Right lung (tissue), 5 donors: Measurements from ENCODE around the gene ZDHHC18. TPM values are rescaled to one million over a fixed set of nuclear protein-coding genes. Genes with fewer than 3 reads are reported as not detected.
"Not testable (repeated sequence)": the region's sequence is repeated elsewhere in the genome, so short reads cannot be mapped to it uniquely, and the experiment has no call there.

ENCODE experiments used
- DNase-seq, 2 donors: peaks; one replicate each; pipeline ENCODE4 v3.0.0-alpha.2; 2013
- polyA plus RNA-seq, 5 donors: library from polyadenylated mRNA; unstranded; fragments of 120-200 nt; gene quantifications; one replicate each; pipeline versions ENCODE4 v1.2.1 to v1.2.3, GENCODE V29; 2013; ENCODE audit warnings: inconsistent platforms in 1 of 5, low replicate concordance in 1 of 5; ENCODE audit not compliant: insufficient read length in 5 of 5, insufficient read depth in 1 of 5

The ZDHHC18 gene
- polyA plus RNA-seq, 5 donors = 19.9 to 26.7 (median 23.2) TPM

- DNase-seq = no peak
These were observed 5.2 kb downstream of the ZDHHC18 start for GRCh38 chr1:26831546-26832248.

- no peak for DNase-seq
These were observed 5.9 kb downstream of the ZDHHC18 start for GRCh38 chr1:26832249-26832960.

DNA sequence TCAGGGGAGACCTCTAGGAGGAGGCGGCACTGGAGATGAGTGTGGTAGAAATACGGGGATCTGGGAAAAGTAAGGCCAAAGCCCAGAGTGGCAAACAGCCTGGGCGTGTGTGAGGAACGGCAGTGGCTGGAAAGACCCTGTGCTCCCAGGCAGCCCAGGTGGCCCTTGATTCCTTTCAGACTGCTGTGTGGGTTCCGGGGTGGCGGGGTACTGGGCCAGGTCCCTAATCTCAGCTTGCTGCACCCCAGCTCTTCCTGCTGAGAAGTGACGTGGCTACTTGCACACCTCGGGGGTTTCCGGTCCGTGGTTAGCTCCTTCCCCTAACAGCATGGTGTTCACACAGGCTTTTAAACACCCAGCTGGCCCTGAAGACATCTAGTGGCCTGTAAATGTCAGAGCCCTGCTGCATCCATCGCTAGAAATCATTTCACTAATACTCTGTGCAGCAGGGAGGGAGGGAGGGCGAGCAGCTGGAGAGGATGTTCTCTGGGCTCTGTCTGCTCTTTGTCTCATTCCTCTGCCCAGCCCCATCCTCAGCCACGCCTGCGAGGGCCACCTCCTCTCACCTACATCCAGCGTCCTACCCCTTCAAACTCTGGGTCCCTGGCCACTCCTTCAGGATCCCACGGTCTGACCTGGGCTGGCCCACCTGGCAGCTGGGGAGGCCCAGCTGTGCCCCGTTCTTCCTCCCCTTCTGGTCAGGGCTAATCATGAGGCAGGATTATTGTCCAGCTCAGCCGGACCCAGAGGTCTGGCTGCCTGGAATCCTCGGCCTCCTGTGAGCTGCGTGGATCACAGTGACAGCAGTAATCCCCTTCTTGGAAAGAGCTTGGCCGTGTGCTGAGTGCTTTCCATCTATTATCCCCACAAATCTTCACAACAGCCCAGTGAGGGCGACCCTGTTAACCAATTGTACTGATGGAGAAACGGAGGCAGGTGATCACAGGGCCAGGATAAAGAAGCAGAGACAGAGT, 7.2 kb downstream of the ZDHHC18 start:
- DNase-seq = no peak

DNA sequence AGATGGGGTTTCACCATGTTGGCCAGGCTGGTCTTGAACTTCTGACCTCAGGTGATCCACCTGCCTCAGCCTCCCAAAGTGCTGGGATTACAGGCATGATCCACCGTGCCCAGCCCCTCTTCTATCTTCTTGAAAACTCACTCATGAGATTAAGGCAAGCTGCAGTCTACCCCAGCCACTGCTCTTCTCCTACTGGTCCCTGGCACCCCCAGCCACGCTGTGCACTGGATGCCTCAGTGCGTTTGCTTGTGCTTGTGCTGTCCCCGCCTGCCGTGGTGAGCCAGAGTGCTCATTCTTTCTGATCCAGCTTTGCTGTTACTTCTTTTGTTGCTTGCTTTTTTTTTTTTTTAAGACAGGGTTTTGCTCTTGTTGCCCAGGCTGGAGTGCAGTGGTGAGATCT, 11.2 kb downstream of the ZDHHC18 start:
- DNase-seq = not testable (repeated sequence)

- DNase-seq = no peak
These were observed 12.2 kb downstream of the ZDHHC18 start for GRCh38 chr1:26838474-26839338.

- DNase-seq = no peak
These were observed 12.8 kb downstream of the ZDHHC18 start for GRCh38 chr1:26839339-26839722.

DNA sequence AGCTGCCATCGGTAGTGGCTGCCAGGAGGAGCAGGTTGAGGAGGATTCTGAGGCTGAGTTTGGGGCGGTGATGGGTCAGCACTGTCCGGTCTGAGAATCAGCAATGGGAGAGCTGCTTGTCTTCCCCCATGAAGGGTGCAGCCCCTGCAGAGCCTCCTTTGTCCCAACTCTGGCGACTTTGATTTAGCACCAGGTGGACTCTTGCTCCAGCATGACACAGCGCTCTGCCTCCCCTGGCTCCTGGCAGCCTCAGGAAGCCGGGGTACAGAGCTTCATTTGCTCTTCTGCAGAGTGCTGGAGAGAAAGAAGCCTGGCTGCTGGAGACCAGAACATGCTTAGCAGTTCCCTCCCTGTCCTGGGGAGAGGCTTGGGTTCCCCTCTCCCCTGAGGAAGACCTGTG, 13.3 kb downstream of the ZDHHC18 start:
- no peak for DNase-seq

- DNase-seq = no peak
These were observed 18.1 kb downstream of the ZDHHC18 start for GRCh38 chr1:26844424-26845196.

DNA sequence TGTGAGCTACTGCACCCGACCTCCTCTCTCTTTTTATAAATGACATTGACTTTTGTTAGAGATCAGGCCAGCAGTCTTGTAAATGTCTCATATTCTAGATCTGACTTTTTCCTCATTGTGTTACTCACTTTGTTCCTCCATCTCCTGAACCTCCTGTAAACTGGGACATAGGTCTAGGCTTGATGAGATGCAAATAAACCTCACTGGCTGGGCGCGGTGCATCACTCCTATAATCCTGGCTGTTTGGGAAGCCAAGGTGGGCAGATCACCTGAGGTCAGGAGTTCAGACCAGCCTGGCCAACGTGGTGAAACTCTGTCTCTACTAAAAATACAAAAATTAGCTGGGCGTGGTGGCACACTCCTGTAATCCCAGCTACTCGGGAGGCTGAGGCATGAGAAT, 21.3 kb downstream of the ZDHHC18 start:
- DNase-seq = not testable (repeated sequence)

DNA sequence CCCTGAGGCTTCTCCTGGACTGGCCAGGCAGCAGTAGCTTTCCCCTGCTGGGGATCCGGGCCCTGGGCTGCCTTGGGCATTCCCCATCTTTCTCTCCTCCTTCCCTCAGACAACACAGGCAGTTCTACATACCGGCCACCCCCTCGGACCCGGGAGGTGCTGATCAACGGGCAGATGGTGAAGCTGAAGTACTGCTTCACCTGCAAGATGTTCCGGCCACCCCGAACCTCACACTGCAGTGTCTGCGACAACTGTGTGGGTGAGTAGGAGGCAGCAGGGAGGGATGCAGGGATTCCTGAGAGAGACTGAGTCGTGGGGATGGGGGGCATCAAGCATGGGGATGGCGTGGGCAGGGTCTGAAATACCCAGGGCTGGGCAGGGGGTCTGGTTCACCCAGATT, 22.0 kb downstream of the ZDHHC18 start:
- DNase-seq = no peak

- DNase-seq = peak in 1 of 2 donors; percentile 56
These were observed 22.7 kb downstream of the ZDHHC18 start for GRCh38 chr1:26848941-26849774.

DNA sequence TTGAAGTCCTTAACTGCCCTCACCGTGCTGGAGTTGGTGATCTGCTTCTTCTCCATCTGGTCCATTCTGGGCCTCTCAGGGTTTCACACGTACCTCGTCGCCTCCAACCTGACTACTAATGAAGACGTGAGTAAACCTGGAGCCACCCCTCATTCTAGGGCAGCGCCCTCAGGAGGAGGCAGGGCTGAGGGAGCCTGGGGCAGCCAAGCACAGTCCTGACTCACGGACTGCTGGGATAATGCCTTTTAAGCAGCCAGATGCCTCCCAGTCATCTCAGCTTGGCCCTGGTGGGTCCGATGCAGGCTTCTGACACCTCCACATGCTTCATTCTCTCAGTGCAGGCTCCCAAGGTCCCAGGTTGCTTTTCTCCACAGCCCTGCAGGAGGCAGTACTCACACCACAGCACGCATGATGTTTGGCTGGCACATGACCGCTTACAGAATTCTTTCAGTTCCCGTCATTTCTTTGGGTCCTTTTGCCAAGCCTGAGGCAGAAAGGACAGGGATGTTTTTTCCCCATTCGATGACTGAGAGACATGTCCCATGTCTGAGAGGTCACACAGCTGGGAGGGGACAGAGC, 24.7 kb downstream of the ZDHHC18 start:
- DNase-seq = no peak

GRCh38 chr1:26852701-26853100, 26.2 kb downstream of the ZDHHC18 start:
- DNase-seq = no peak

DNA sequence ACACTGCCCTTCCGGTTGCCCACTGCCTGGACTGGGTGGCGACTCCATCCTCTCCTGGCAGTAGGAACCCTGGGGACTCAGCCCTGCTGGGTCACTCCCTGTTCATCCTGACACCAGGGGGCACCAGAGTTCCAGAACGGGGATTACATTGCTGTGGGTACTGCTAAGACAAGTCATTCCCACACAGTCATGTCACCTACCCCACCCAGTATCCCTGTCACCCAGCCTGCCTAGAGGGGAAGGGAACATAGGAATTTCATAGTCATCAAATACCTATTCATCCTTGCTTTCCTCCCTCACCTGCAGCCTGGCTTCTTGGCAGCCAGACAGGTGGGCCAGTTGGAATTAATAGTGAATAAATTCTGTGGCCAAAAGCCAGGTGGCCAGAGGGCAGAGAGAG, 26.7 kb downstream of the ZDHHC18 start:
- peak; percentile 34 to 51 for DNase-seq

- no peak for DNase-seq
These were observed 27.1 kb downstream of the ZDHHC18 start for GRCh38 chr1:26853600-26853999.

DNA sequence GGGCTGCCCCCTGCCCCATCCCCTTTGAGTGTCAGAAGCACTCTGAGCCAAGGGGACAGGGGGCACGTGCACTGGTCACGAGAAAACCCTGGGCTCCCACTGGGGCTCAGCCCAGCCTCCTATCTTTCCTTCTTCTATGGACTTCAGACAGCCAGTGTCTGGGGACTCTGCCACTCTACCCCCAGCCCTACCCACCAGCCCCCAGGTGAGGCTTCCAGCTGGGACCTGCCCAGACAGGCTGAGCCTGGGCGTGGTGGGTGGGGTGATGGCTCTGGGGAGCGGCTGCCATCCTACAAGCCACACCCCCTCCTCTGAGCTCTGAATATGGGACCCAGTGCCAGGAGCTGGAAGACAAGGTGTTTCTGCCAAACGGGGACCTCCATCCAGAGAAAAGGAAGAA, 28.4 kb downstream of the ZDHHC18 start:
- no peak for DNase-seq

DNA sequence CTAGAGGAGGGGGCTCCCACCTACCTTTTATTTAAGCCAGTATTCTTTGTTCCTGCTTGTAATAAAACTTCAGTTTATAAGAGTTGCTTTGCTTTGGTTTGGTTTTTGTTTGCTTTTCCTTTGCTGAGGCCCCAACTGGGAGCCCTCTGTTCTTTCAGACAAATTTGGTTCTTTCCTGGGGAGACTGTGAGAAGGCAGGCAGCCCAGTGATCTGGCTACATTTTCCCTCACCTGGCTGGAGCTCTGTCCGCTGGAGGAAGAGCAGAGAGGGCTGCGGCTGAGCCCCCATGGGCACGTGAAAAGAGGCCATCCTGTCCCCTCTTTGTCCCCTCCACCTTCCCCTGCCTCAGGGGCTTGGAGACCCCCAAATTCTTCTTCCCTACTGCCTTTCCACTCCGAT, 29.1 kb downstream of the ZDHHC18 start:
- DNase-seq = no peak

- no peak for DNase-seq
These were observed 29.7 kb downstream of the ZDHHC18 start for GRCh38 chr1:26856181-26856580.
